Measurements from ENCODE around the gene SLC38A1.
"Not testable (repeated sequence)": the region's sequence is repeated elsewhere in the genome, so short reads cannot be mapped to it uniquely, and the experiment has no call there.

DNA sequence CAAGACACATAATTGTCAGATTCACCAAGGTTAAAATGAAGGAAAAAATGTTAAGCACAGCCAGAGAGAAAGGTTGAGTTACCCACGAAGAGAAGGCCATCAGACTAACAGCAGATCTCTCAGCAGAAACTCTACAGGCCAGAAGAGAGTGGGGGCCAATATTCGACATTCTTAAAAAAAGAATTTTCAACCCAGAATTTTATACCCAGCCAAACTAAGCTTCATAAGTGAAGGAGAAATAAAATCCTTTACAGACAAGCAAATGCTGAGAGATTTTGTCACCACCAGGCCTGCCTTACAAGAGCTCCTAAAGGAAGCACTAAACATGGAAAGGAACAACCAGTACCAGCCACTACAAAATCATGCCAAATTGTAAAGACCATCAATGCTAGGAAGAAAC, 16.3 kb upstream of the SLC38A1 start:
- TF ChIP-seq, protein P1, sequence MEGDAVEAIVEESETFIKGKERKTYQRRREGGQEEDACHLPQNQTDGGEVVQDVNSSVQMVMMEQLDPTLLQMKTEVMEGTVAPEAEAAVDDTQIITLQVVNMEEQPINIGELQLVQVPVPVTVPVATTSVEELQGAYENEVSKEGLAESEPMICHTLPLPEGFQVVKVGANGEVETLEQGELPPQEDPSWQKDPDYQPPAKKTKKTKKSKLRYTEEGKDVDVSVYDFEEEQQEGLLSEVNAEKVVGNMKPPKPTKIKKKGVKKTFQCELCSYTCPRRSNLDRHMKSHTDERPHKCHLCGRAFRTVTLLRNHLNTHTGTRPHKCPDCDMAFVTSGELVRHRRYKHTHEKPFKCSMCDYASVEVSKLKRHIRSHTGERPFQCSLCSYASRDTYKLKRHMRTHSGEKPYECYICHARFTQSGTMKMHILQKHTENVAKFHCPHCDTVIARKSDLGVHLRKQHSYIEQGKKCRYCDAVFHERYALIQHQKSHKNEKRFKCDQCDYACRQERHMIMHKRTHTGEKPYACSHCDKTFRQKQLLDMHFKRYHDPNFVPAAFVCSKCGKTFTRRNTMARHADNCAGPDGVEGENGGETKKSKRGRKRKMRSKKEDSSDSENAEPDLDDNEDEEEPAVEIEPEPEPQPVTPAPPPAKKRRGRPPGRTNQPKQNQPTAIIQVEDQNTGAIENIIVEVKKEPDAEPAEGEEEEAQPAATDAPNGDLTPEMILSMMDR (IDR thresholded peaks at IDR 0.05; ENCODE audit: low read length), result not testable (repeated sequence)
- TF ChIP-seq EZH2 (IDR thresholded peaks at IDR 0.05; ENCODE audit: borderline replicate concordance, low read length), result not testable (repeated sequence)
